ENCODE results near the gene SLC25A23. TPM values are rescaled to one million over a fixed set of nuclear protein-coding genes. Genes with fewer than 3 reads are reported as not detected.

SLC25A23 gene
- total and polyA plus RNA-seq, 7 experiments from 2014 or later: 9.0 to 35.0 (median 22.0) TPM

DNA sequence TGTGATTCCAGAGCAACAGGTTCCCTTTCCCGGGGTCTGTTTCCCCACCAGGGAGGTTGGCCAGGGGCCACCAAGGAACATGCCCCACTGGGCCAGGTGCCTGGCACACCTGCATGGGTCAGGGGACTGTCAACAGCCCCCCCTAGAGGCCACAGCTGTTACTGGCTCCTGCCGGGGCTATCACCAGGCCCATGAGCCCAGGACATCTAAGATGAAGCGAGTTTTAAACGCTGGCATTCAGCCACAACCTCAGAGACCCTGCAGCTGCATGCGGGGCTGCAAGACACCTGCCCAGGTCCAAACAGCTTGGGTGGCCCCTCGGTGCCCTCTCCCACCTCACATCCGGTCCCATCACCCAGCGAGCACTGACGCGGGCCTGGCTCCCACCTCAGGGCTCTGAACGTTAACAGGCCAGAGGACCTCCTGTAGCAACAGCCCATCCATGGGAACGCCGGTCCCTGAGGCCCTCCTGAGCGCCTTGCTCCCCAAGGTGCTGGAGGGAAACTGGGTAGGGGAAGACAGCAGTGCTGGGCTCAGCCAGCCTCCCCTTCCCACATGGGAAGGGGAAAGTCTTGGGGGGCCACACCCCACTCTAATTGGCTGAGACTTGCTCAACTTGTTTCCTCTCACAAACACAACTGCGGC is 47.0 kb downstream of the SLC25A23 start:
- H3K4me1 ChIP-seq (ENCODE audit: control insufficient read depth in 2 of 2, insufficient read depth in 2 of 2, low read length in 2 of 2): no peaks in the 10 kb centered on the region
- POLR2A ChIA-PET: interaction anchor here (0.5 to 0.6 kb wide), 2 partner anchors 118 to 433 kb away, joined by 3 to 9 read pairs; no protein-coding TSS in a partner anchor
- H3K9me3 ChIP-seq (ENCODE audit: control insufficient read depth in 2 of 3, low read length in 3 of 3): no peaks in the 10 kb centered on the region
- no peak overlapping the region for H3K4me3 ChIP-seq (ENCODE audit: low read length)
- no peaks in the 10 kb centered on the region for H3K4me1 Mint-ChIP-seq
- intact Hi-C loops (cut with micrococcal nuclease): no loop called here
- H3K4me3 Mint-ChIP-seq: peak overlapping the region in 1 of 10 donors; percentile 20
- H3K9me3 Mint-ChIP-seq: no peaks in the 10 kb centered on the region
- H3K27ac ChIP-seq (ENCODE audit: low read depth, low read length): no peak overlapping the region
- H3K36me3 Mint-ChIP-seq: peaks cover 0 to 9% (median 4%) of the 10 kb centered on the region in 5 donors
- no peak overlapping the region for H3K27ac Mint-ChIP-seq
- H3K27me3 ChIP-seq (ENCODE audit: control insufficient read depth in 2 of 2, insufficient read depth in 2 of 2, low read length in 2 of 2): no peaks in the 10 kb centered on the region
- H3K36me3 ChIP-seq (ENCODE audit: control insufficient read depth in 2 of 3, insufficient read depth in 3 of 3, low read length in 3 of 3): peaks cover 3 to 36% (median 9%) of the 10 kb centered on the region in 3 experiments
- no peaks in the 10 kb centered on the region for H3K27me3 Mint-ChIP-seq
- CTCF ChIA-PET: interaction anchor here (0.8 kb wide), 1 partner anchor 9 kb away, joined by 3 read pairs; no protein-coding TSS in a partner anchor
- DNase-seq (peak in 6 of 9 donors; percentile 39 to 57 (median 47)), ATAC-seq (peak; percentile 79)

DNA sequence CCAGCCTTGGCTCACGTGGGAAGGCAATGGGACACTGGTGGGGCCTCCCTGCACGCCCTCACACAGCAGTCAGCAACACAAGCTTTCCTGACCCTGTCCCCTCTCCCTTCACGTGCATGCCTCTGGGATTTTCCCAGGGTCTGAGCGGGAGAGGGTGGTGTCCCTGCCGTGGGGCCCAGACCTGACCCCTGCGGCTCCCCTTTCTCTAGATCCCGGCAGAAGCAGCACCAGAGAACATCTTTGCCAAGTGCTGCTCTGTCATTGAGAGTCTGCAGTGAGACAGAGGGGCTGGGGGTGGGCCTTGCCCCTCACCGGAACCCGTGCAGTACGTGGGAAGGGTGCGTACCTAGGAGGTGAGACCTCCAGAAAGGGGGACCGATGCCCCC is 47.5 kb downstream of the SLC25A23 start:
- Mint-ChIP-seq H3K4me3 (no peak overlapping the region), H3K27ac (no peak overlapping the region), H3K9me3 (no peaks in the 10 kb centered on the region), H3K27me3 (no peaks in the 10 kb centered on the region), H3K36me3 (peaks cover 0 to 9% (median 4%) of the 10 kb centered on the region in 5 donors), H3K4me1 (no peaks in the 10 kb centered on the region)
- ChIA-PET POLR2A (interaction anchor here (0.6 kb wide), 1 partner anchor 117 kb away, joined by 9 read pairs; no protein-coding TSS in a partner anchor), CTCF (interaction anchor here (0.8 kb wide), 1 partner anchor 9 kb away, joined by 3 read pairs; no protein-coding TSS in a partner anchor)
- ATAC-seq (no peak), DNase-seq (no peak)
- H3K9me3 ChIP-seq (ENCODE audit: control insufficient read depth in 2 of 3, low read length in 3 of 3): no peaks in the 10 kb centered on the region
- H3K4me3 ChIP-seq (ENCODE audit: low read length): no peak overlapping the region
- H3K27me3 ChIP-seq (ENCODE audit: control insufficient read depth in 2 of 2, insufficient read depth in 2 of 2, low read length in 2 of 2): no peaks in the 10 kb centered on the region
- no peaks in the 10 kb centered on the region for H3K4me1 ChIP-seq (ENCODE audit: control insufficient read depth in 2 of 2, insufficient read depth in 2 of 2, low read length in 2 of 2)
- intact Hi-C loops (cut with micrococcal nuclease): no loop called here
- peaks cover 0 to 31% (median 9%) of the 10 kb centered on the region in 3 experiments for H3K36me3 ChIP-seq (ENCODE audit: control insufficient read depth in 2 of 3, insufficient read depth in 3 of 3, low read length in 3 of 3)
- H3K27ac ChIP-seq (ENCODE audit: low read depth, low read length): no peak overlapping the region

DNA sequence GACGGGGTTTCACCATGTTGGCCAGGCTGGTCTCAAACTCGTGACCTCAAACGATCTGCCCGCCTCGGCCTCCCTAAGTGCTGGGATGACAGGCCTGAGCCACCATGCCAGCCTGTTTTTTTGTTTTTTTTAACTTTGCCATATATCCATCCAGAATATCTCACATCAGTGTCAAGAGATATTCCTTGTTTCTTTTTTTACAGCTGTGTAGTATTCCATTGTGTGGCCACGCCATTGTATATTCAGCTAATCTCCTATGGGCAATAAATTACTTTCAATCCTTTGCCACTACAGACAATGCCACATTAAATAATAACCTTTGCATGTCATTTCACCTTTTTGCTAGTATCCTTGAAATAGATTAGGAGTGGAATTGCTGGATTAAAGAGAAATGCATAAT is 50.2 kb downstream of the SLC25A23 start:
- CTCF ChIA-PET: no interaction called here
- intact Hi-C loops (cut with micrococcal nuclease): no loop called here
- H3K27me3 ChIP-seq (ENCODE audit: control insufficient read depth in 2 of 2, insufficient read depth in 2 of 2, low read length in 2 of 2): no peaks in the 10 kb centered on the region

DNA sequence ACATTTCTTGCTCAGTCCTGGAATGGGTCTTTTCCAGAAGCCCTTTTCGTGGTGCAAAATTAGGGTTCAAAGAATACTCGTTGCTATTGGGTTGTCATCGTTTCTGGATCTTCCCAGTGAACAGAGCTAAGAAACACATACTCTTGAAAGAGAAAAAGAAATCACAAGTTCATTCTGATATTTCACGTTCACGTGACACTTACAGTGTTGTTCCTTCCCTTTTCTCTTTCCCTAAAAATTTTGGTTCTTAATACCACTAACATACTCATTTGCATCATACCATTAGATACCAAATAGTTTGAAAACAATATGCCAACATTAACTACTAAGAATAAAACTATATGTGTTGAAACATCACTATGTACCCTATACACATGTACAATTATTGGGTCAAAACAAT is 53.2 kb downstream of the SLC25A23 start:
- no peaks in the 10 kb centered on the region for H3K27me3 Mint-ChIP-seq
- intact Hi-C loops (cut with micrococcal nuclease): no loop called here
- ATAC-seq (no peak), DNase-seq (no peak)
- ChIA-PET CTCF (no interaction called here), POLR2A (interaction anchor here (0.6 kb wide), 1 partner anchor 76 kb away, joined by 3 read pairs; no protein-coding TSS in a partner anchor)
- no peak overlapping the region for H3K27ac Mint-ChIP-seq
- H3K4me1 Mint-ChIP-seq: no peaks in the 10 kb centered on the region
- no peaks in the 10 kb centered on the region for H3K27me3 ChIP-seq (ENCODE audit: control insufficient read depth in 2 of 2, insufficient read depth in 2 of 2, low read length in 2 of 2)
- no peaks in the 10 kb centered on the region for H3K36me3 Mint-ChIP-seq
- no peaks in the 10 kb centered on the region for H3K4me1 ChIP-seq (ENCODE audit: control insufficient read depth in 2 of 2, insufficient read depth in 2 of 2, low read length in 2 of 2)
- no peak overlapping the region for H3K4me3 Mint-ChIP-seq
- H3K9me3 ChIP-seq (ENCODE audit: control insufficient read depth in 2 of 3, low read length in 3 of 3): no peaks in the 10 kb centered on the region
- H3K9me3 Mint-ChIP-seq: peaks cover 0 to 1% (median 0%) of the 10 kb centered on the region in 11 donors
- no peak overlapping the region for H3K4me3 ChIP-seq (ENCODE audit: low read length)
- no peaks in the 10 kb centered on the region for H3K36me3 ChIP-seq (ENCODE audit: control insufficient read depth in 2 of 3, insufficient read depth in 3 of 3, low read length in 3 of 3)
- H3K27ac ChIP-seq (ENCODE audit: low read depth, low read length): no peak overlapping the region

More for the DNA sequence above, 50.2 kb downstream of the SLC25A23 start:
- H3K9me3 Mint-ChIP-seq: no peaks in the 10 kb centered on the region
- DNase-seq (no peak), ATAC-seq (no peak)
- Histone ChIP-seq H3K9me3 (ENCODE audit: control insufficient read depth in 2 of 3, low read length in 3 of 3) (no peaks in the 10 kb centered on the region), H3K27ac (ENCODE audit: low read depth, low read length) (no peak overlapping the region), H3K36me3 (ENCODE audit: control insufficient read depth in 2 of 3, insufficient read depth in 3 of 3, low read length in 3 of 3) (peaks cover 0 to 4% (median 0%) of the 10 kb centered on the region in 3 experiments), H3K4me1 (ENCODE audit: control insufficient read depth in 2 of 2, insufficient read depth in 2 of 2, low read length in 2 of 2) (no peaks in the 10 kb centered on the region), H3K4me3 (ENCODE audit: low read length) (no peak overlapping the region)
- no peaks in the 10 kb centered on the region for H3K4me1 Mint-ChIP-seq
- no peak overlapping the region for H3K4me3 Mint-ChIP-seq
- POLR2A ChIA-PET: no interaction called here
- no peaks in the 10 kb centered on the region for H3K27me3 Mint-ChIP-seq
- H3K27ac Mint-ChIP-seq: peak overlapping the region in 1 of 9 donors; percentile 8
- H3K36me3 Mint-ChIP-seq: peaks cover 0 to 5% (median 4%) of the 10 kb centered on the region in 5 donors

DNA sequence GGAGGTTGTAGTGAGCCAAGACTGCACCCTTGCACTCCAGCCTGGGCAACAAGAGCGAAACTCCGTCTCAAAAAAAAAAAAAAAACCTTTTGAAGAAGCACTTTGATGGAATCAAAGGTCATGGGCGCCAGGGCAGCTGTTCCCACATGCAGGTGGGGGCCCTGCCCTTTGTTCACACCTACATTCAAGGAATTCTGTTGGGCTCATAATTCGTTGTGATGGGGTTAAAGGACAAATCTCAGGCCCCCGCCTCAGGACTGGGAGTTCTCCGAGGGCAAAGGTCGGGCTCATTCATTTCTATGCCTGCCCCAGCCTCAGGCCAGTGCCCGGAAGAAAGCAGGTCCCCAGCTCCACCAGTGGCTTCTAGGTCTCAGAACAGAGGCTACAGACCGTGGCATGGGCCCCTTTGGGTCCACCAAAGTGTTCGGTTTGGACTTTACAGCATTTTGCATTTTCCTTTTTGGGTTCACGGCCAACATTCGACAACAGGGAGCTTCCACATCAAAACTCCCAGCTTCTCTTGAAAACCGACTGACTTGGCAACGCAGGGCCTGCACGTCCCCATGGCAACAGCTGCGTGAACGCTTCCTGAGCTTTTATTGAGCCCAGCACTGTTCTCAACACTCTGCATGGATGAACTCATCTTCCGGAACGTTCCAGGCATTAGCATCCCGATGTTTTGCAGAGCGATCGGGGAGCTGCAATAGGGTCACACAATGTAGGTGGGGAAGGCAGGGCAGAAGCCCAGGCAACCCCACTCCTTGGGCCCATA is 56.6 kb downstream of the SLC25A23 start:
- Histone ChIP-seq H3K4me1 (ENCODE audit: control insufficient read depth in 2 of 2, insufficient read depth in 2 of 2, low read length in 2 of 2) (no peaks in the 10 kb centered on the region), H3K36me3 (ENCODE audit: control insufficient read depth in 2 of 3, insufficient read depth in 3 of 3, low read length in 3 of 3) (no peaks in the 10 kb centered on the region), H3K4me3 (ENCODE audit: low read length) (no peak overlapping the region), H3K27me3 (ENCODE audit: control insufficient read depth in 2 of 2, insufficient read depth in 2 of 2, low read length in 2 of 2) (no peaks in the 10 kb centered on the region), H3K9me3 (ENCODE audit: control insufficient read depth in 2 of 3, low read length in 3 of 3) (no peaks in the 10 kb centered on the region), H3K27ac (ENCODE audit: low read depth, low read length) (no peak overlapping the region)
- DNase-seq: no peak
- Mint-ChIP-seq H3K27ac (no peak overlapping the region), H3K9me3 (peaks cover 0 to 1% (median 0%) of the 10 kb centered on the region in 11 donors), H3K27me3 (no peaks in the 10 kb centered on the region), H3K4me3 (no peak overlapping the region), H3K4me1 (no peaks in the 10 kb centered on the region), H3K36me3 (no peaks in the 10 kb centered on the region)
- POLR2A ChIA-PET: no interaction called here
- no peak for ATAC-seq
- CTCF ChIA-PET: no interaction called here
- intact Hi-C loops (cut with micrococcal nuclease): no loop called here

DNA sequence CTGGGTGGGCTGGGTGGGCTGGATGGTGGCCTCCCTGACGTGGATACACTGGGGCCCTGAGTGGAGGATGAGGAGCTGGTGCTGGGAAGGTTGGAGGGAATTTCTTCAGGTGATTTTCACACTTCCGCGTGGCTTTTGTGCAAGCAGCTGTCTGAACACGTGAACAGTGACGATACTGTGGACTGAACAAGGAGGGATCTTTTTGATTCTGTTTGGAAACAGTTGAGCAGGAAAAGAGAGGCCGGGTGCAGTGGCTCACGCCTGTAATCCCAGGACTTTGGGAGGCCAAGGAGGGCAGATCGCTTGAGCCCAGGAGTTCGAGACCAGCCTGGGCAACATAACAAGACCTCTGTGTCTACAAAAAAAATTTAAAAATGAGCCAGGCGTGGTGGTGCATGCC is 57.5 kb downstream of the SLC25A23 start:
- DNase-seq: no peak
- H3K36me3 ChIP-seq (ENCODE audit: control insufficient read depth in 2 of 3, insufficient read depth in 3 of 3, low read length in 3 of 3): no peaks in the 10 kb centered on the region
- no peak for ATAC-seq
- no peaks in the 10 kb centered on the region for H3K36me3 Mint-ChIP-seq
- no peaks in the 10 kb centered on the region for H3K4me1 Mint-ChIP-seq
- H3K9me3 Mint-ChIP-seq: peaks cover 0 to 1% (median 0%) of the 10 kb centered on the region in 11 donors
- ChIA-PET POLR2A (no interaction called here), CTCF (no interaction called here)
- H3K4me3 Mint-ChIP-seq: no peak overlapping the region
- H3K4me3 ChIP-seq (ENCODE audit: low read length): no peak overlapping the region
- H3K27ac Mint-ChIP-seq: peak overlapping the region in 1 of 9 donors; percentile 15
- no peaks in the 10 kb centered on the region for H3K27me3 ChIP-seq (ENCODE audit: control insufficient read depth in 2 of 2, insufficient read depth in 2 of 2, low read length in 2 of 2)
- H3K9me3 ChIP-seq (ENCODE audit: control insufficient read depth in 2 of 3, low read length in 3 of 3): no peaks in the 10 kb centered on the region
- no peak overlapping the region for H3K27ac ChIP-seq (ENCODE audit: low read depth, low read length)
- no peaks in the 10 kb centered on the region for H3K4me1 ChIP-seq (ENCODE audit: control insufficient read depth in 2 of 2, insufficient read depth in 2 of 2, low read length in 2 of 2)
- intact Hi-C loops (cut with micrococcal nuclease): no loop called here
- no peaks in the 10 kb centered on the region for H3K27me3 Mint-ChIP-seq

Data from naive thymus-derived CD4-positive, alpha-beta T cell (primary cell).